ENCODE results near the gene ANKRD33B. TPM values are rescaled to one million over a fixed set of nuclear protein-coding genes. Genes with fewer than 3 reads are reported as not detected.

ANKRD33B gene
- total RNA-seq, 1 donor from 2014 or later: 14.2 TPM

- no peaks in the 10 kb centered on the region for H3K27me3 ChIP-seq
- DNase-seq (ENCODE audit: extremely low spot score in 2 of 2): no peak
- no peak overlapping the region for H3K27ac ChIP-seq
- H3K9me3 ChIP-seq: no peaks in the 10 kb centered on the region
- peaks cover 7 to 37% of the 10 kb centered on the region in 2 donors for H3K36me3 ChIP-seq
- H3K4me3 ChIP-seq: no peak overlapping the region
- intact Hi-C loops (cut with DNase I): no loop called here
- TF ChIP-seq, protein P1, sequence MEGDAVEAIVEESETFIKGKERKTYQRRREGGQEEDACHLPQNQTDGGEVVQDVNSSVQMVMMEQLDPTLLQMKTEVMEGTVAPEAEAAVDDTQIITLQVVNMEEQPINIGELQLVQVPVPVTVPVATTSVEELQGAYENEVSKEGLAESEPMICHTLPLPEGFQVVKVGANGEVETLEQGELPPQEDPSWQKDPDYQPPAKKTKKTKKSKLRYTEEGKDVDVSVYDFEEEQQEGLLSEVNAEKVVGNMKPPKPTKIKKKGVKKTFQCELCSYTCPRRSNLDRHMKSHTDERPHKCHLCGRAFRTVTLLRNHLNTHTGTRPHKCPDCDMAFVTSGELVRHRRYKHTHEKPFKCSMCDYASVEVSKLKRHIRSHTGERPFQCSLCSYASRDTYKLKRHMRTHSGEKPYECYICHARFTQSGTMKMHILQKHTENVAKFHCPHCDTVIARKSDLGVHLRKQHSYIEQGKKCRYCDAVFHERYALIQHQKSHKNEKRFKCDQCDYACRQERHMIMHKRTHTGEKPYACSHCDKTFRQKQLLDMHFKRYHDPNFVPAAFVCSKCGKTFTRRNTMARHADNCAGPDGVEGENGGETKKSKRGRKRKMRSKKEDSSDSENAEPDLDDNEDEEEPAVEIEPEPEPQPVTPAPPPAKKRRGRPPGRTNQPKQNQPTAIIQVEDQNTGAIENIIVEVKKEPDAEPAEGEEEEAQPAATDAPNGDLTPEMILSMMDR (IDR thresholded peaks at IDR 0.05): no peak
- TF ChIP-seq POLR2A (IDR thresholded peaks at IDR 0.05) (no peak), POLR2AphosphoS5 (IDR thresholded peaks at IDR 0.05; ENCODE audit: insufficient read depth in 1 of 2, low read depth in 1 of 2) (no peak)
- H3K4me1 ChIP-seq: no peaks in the 10 kb centered on the region
These were observed 118.1 kb downstream of the ANKRD33B start for GRCh38 chr5:10681731-10682679.

GRCh38 chr5:10682801-10683525 is 119.1 kb downstream of the ANKRD33B start:
- no peaks in the 10 kb centered on the region for H3K4me1 ChIP-seq
- no peak for TF ChIP-seq POLR2AphosphoS5 (IDR thresholded peaks at IDR 0.05; ENCODE audit: insufficient read depth in 1 of 2, low read depth in 1 of 2)
- no peak for TF ChIP-seq POLR2A (IDR thresholded peaks at IDR 0.05)
- TF ChIP-seq, protein P1 (IDR thresholded peaks at IDR 0.05): no peak
- DNase-seq (ENCODE audit: extremely low spot score in 2 of 2): no peak
- peaks cover 7 to 37% of the 10 kb centered on the region in 2 donors for H3K36me3 ChIP-seq
- no peaks in the 10 kb centered on the region for H3K9me3 ChIP-seq
- intact Hi-C loops (cut with DNase I): no loop called here
- H3K4me3 ChIP-seq: no peak overlapping the region
- no peaks in the 10 kb centered on the region for H3K27me3 ChIP-seq
- H3K27ac ChIP-seq: no peak overlapping the region

DNA sequence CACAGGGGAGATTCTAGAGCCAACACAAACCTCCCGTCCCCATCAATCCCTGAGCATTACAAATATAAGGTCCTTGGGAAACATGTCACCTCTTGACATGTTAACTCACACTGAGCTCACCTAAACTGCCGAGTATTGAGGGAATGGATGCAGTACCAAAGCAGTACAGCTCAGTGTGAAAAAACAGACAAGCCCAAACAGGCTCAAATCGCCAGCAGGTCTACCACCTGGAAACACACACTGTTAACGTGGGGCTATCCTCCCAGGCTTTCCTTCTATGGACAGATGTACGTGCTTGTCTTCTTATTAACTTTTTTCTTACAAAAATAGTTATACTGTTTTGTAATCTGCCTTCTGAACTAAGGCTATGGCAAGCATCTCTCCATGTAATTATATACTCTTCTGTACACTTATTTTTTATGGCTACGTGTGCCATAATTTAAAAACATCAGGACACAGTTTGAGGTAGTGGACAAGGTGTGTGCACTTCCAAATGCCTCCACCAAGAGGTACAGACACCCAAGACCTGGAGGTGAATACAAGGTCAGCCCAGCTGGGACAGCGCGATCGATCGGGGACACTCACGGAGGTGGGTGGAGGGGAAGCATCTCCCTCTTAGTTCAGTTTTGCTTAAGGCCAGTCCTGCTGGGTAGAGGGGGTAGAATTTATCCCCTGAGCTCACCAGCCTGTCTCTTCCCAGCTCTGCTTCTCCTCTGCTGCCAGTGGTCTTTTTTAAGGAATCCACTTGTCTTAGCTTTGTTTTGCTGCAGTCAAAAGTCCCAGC is 120.6 kb downstream of the ANKRD33B start:
- DNase-seq (ENCODE audit: extremely low spot score in 2 of 2): no peak
- Histone ChIP-seq H3K36me3 (peaks cover 2 to 35% of the 10 kb centered on the region in 2 donors), H3K4me3 (no peak overlapping the region), H3K4me1 (no peaks in the 10 kb centered on the region), H3K27me3 (no peaks in the 10 kb centered on the region), H3K9me3 (no peaks in the 10 kb centered on the region), H3K27ac (no peak overlapping the region)
- TF ChIP-seq POLR2A (IDR thresholded peaks at IDR 0.05) (no peak), POLR2AphosphoS5 (IDR thresholded peaks at IDR 0.05; ENCODE audit: insufficient read depth in 1 of 2, low read depth in 1 of 2) (no peak)
- TF ChIP-seq, protein P1 (IDR thresholded peaks at IDR 0.05): no peak
- intact Hi-C loops (cut with DNase I): no loop called here

- Histone ChIP-seq H3K36me3 (peaks cover 0 to 28% of the 10 kb centered on the region in 2 donors), H3K9me3 (no peaks in the 10 kb centered on the region), H3K27me3 (no peaks in the 10 kb centered on the region), H3K4me1 (no peaks in the 10 kb centered on the region), H3K4me3 (no peak overlapping the region), H3K27ac (no peak overlapping the region)
- TF ChIP-seq, protein P1 (IDR thresholded peaks at IDR 0.05): no peak
- no peak for TF ChIP-seq POLR2AphosphoS5 (IDR thresholded peaks at IDR 0.05; ENCODE audit: insufficient read depth in 1 of 2, low read depth in 1 of 2)
- TF ChIP-seq POLR2A (IDR thresholded peaks at IDR 0.05): no peak
- no peak for DNase-seq (ENCODE audit: extremely low spot score in 2 of 2)
- intact Hi-C loops (cut with DNase I): no loop called here
These were observed 121.2 kb downstream of the ANKRD33B start for GRCh38 chr5:10685115-10685521.

All from vagina (tissue), 2 donors.